Hematopoietic multipotent progenitor cell treated with erythropoietin and hydrocortisone succinate and interleukin-3 and kit ligand, for 6 days (in vitro differentiated cells): ENCODE data around the gene APOBEC3B.
"Not testable (repeated sequence)": the region's sequence is repeated elsewhere in the genome, so short reads cannot be mapped to it uniquely, and the experiment has no call there.

ENCODE experiments used
- DNase-seq: peaks from one replicate; pipeline ENCODE4 v3.0.0-alpha.2; 2015

Gene APOBEC3B

DNA sequence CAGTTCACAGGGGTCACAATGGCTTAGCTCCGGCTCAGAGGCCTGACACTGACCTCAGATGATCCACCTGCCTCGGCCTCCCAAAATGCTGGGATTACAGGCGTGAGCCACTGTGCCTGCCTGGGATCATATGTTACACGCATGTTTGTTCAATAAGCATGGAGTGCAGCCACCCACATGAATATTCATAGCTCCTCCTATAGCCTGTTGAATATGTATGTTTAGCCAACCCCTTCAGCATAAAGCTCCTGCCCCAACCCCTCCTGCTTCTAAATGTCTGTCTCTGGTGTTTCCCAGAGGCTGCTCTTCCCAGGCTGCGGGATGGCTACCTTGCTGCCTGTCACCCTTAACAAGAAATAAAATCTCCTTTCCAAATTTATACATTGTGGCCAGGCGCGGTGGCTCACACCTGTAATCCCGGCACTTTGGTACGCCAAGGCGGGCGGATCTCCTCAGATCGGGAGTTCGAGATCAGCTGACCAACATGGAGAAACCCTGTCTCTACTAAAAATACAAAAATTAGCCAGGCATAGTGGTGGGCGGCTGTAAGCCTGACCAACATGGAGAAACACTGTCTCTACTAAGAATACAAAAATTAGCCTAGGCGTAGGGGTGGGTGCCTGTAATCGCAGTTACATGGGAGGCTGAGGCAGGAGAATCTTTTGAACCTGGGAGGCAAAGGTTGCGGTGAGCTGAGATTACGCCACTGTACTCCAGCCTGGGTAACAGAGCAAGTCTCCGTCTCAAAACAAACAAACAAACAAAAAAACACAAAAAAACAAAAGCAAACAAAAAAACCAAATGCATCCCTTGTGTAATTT is 57.4 kb downstream of the APOBEC3B start:
- no peak for DNase-seq

DNA sequence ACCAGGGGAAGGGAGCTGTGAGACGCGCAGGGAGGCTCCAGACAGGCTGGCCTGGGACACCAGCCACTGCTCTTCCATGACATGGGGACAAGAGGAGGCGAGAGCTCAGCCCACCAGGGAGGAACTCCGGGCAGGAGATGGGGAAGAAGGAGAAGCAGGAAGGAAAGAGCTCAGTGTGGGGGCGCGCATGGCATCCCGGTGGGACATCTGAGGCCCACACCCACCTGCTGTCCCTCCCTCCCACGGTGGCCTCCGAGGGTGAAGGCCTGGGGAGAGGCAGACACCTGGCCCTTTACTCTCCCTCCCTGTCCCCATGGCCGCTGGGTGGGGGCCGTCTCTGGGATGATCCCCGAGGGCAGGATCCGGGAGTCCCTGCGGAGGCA is 58.0 kb downstream of the APOBEC3B start:
- DNase-seq = not testable (repeated sequence)

DNA sequence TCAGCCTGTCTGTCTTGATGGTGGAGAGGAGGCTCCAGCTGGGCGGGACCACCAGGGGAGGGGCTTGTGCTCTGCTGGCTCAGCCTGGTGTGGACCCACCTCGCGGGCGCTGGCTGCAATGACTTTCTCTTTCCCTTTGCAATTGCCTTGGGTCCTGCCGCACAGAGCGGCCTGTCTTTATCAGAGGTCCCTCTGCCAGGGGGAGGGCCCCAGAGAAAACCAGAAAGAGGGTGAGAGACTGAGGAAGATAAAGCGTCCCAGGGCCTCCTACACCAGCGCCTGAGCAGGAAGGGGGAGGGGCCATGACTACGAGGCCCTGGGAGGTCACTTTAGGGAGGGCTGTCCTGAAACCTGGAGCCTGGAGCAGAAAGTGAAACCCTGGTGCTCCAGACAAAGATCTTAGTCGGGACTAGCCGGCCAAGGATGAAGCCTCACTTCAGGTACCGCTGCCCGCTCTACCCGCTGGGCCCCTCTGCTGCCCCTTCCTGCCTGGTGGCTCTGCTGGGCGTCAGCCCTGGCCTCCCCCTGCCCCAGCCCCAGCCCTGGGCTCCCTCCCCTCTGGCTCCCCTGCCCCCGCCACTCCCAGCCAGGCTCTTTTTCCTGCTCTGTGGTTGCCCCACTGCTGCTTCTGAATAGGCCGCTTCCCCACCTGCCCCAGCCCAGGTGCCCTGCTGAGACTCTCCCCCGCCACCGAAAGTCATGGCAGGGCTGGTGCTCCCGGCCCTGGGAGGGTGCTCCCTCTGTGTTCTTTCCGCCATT is 58.6 kb downstream of the APOBEC3B start, which contains the start of gene APOBEC3F:
APOBEC3F (plus strand) TSS at position 327 of the 759 bp plus-strand sequence; CDS start at position 424, 97 bp downstream.
- DNase-seq = peak; percentile 79

DNA sequence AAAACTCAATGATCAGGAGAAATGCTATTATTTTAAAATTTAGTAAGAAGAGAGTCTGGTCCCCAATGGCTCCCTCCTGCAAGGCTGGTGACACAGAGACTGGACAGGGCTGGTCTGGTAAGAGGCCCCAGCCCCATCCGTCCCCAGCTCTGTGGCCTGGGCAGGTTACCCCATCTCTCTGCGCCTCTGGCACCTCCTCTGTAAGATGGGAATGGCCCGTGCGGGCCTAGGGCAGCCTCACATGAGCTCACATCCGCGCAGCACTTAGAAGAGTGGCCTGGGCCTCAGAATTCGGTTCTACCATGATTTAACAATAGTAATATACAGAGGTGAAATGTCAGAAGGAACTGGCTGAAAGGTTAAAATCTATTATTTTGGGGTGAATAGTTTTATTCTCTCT is 59.8 kb downstream of the APOBEC3B start:
- no peak for DNase-seq
